Gastrocnemius medialis (tissue), 4 donors: ENCODE results near the gene TFPI.

Source experiments
- CTCF ChIP-seq, 5 experiments: fragments of 450-650 bp in 3 of 5; fragments of 200-600 bp in 2 of 5; sonication (generic) in 2 of 5; IDR thresholded peaks in 4 of 5; conservative IDR thresholded peaks in 1 of 5; 1 replicate in 4 of 5; 2 replicates in 1 of 5; pipeline ENCODE4 v1.5.1; 2016 to 2019; ENCODE audit warnings: antibody characterized with exemption in 5 of 5, mild to moderate bottlenecking in 3 of 5, moderate library complexity in 3 of 5
- POLR2A ChIP-seq, 2 donors: fragments of 450-650 bp; IDR thresholded peaks; one replicate each; pipeline ENCODE4 v1.6.1; 2017; ENCODE audit warnings: antibody characterized with exemption in 2 of 2, mild to moderate bottlenecking in 2 of 2, moderate library complexity in 2 of 2

DNA sequence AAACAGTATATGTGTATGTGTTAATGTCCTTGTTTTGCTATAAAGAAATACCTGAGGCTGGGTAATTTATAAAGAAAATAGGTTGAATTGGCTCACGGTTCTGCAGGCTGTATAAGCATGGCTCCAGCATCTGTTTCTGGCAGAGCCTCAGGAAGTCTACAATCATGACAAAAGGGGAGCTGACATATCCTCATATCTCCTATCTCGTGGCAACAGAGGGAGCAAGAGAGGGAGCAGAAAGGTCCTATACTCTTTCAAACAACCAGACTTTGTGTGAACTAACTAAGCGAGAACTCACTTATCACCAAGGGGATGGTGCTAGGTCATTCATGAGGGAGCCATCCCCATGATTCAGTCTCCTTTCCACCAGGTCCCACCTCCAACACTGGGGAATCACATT, 119.2 kb downstream of the TFPI start:
- TF ChIP-seq CTCF (IDR thresholded peaks at IDR 0.05 in 4 of 5, conservative IDR thresholded peaks at IDR 0.05 in 1 of 5), result no peak
- no peak for TF ChIP-seq POLR2A (IDR thresholded peaks at IDR 0.05)
